Loucy (cell line): ENCODE measurements around the gene RAVER2.
"Not testable (repeated sequence)": the region's sequence is repeated elsewhere in the genome, so short reads cannot be mapped to it uniquely, and the experiment has no call there.

Experiments
- H2AFZ ChIP-seq: fragments of 200-600 bp; sonication (generic); 2 replicates; pipeline ENCODE4 v1.6.0; 2016; ENCODE audit warnings: antibody characterized with exemption, mild to moderate bottlenecking, low read length, moderate library complexity
- H3F3A ChIP-seq: fragments of 200-600 bp; 2 replicates; pipeline ENCODE4 v1.6.0; 2016; ENCODE audit warnings: antibody characterized with exemption, low read depth, mild to moderate bottlenecking
- H3K27me3 ChIP-seq: fragments of 200-600 bp; sonication (generic); 2 replicates; pipeline ENCODE4 v1.6.1; 2014; ENCODE audit warnings: low read length, mild to moderate bottlenecking; ENCODE audit not compliant: insufficient read depth, poor library complexity, severe bottlenecking
- H3K36me3 ChIP-seq: fragments of 200-600 bp; sonication (generic); 2 replicates; pipeline ENCODE4 v1.6.1; 2016; ENCODE audit warnings: low read length; ENCODE audit not compliant: insufficient read depth
- H3K4me1 ChIP-seq: fragments of 200-600 bp; sonication (generic); 2 replicates; pipeline ENCODE4 v1.5.1; 2014; ENCODE audit warnings: low read length, mild to moderate bottlenecking; ENCODE audit not compliant: insufficient read depth, poor library complexity, severe bottlenecking
- H3K4me2 ChIP-seq: fragments of 200-600 bp; sonication (generic); 2 replicates; pipeline ENCODE4 v1.6.0; 2014; ENCODE audit warnings: antibody characterized with exemption, low read length, low read depth, mild to moderate bottlenecking; ENCODE audit not compliant: poor library complexity, severe bottlenecking
- H3K4me3 ChIP-seq: fragments of 200-600 bp; sonication (generic); 2 replicates; pipeline ENCODE4 v1.5.1; 2014; ENCODE audit warnings: low read length, mild to moderate bottlenecking, mixed read lengths; ENCODE audit not compliant: poor library complexity, severe bottlenecking
- H3K79me2 ChIP-seq: fragments of 200-600 bp; sonication (generic); 2 replicates; pipeline ENCODE4 v1.6.1; 2014; ENCODE audit warnings: low read length; ENCODE audit not compliant: insufficient read depth
- H3K9ac ChIP-seq: fragments of 200-600 bp; sonication (generic); 2 replicates; pipeline ENCODE4 v1.6.0; 2014; ENCODE audit warnings: mild to moderate bottlenecking, low read depth, low read length, moderate library complexity; ENCODE audit not compliant: poor library complexity, severe bottlenecking
- H3K9me2 ChIP-seq: fragments of 200-600 bp; sonication (generic); replicated peaks from 2 replicates; pipeline ENCODE4 v1.6.1; 2016; ENCODE audit warnings: low read depth, low read length, mixed read lengths
- H3K9me3 ChIP-seq: fragments of 200-600 bp; sonication (generic); 2 replicates; pipeline ENCODE4 v1.6.1; 2014; ENCODE audit warnings: mild to moderate bottlenecking, antibody characterized with exemption, low read length, low read depth; ENCODE audit not compliant: insufficient read depth
- H4K20me1 ChIP-seq: fragments of 200-600 bp; sonication (generic); 2 replicates; pipeline ENCODE4 v1.6.0; 2014; ENCODE audit warnings: antibody characterized with exemption, low read length, mild to moderate bottlenecking; ENCODE audit not compliant: insufficient read depth, poor library complexity, severe bottlenecking
- EZH2phosphoT487 ChIP-seq: fragments of 200-600 bp; IDR thresholded peaks from 2 replicates; pipeline ENCODE4 v1.6.1; 2018; ENCODE audit warnings: antibody characterized with exemption, mild to moderate bottlenecking, moderate library complexity, borderline replicate concordance
- TF ChIP-seq, protein P1 (sequence below): fragments of 200-600 bp; sonication (generic); conservative IDR thresholded peaks from 2 replicates; pipeline ENCODE4 v1.5.1; 2014; ENCODE audit warnings: mild to moderate bottlenecking, antibody characterized with exemption, low read length

Gene RAVER2

DNA sequence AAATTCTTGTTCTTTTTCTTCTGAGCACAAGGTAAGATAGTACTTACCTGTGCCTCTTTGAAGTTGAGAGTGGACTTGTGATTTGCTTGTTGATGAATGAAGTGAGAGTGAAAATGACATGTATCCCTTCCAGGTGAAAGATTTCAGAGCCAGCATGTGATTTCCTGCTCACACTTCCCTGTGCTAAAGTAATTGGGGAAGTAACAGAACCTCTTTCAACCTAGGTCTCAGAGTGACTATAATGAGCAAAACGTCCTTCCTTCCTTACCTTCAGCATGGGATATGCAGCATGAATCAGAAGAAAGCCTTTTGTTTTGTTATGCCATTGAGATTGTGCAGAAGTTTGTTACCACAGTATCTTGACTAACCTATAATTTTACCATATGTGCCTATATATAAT is 24.6 kb downstream of the RAVER2 start:
- Histone ChIP-seq H3K4me3 (no peak overlapping the region), H3K4me2 (no peak overlapping the region), H3K4me1 (peaks cover 5% of the 10 kb centered on the region), H2AFZ (no peak overlapping the region), H3F3A (no peaks in the 10 kb centered on the region), H3K9me2 (no peaks in the 10 kb centered on the region), H3K79me2 (peaks cover 33% of the 10 kb centered on the region; the same call in 1 of the 2 replicates), H3K36me3 (peaks cover 36% of the 10 kb centered on the region), H3K27me3 (no peaks in the 10 kb centered on the region), H3K9me3 (no peaks in the 10 kb centered on the region), H4K20me1 (no peaks in the 10 kb centered on the region), H3K9ac (no peak overlapping the region)
- TF ChIP-seq, protein P1, sequence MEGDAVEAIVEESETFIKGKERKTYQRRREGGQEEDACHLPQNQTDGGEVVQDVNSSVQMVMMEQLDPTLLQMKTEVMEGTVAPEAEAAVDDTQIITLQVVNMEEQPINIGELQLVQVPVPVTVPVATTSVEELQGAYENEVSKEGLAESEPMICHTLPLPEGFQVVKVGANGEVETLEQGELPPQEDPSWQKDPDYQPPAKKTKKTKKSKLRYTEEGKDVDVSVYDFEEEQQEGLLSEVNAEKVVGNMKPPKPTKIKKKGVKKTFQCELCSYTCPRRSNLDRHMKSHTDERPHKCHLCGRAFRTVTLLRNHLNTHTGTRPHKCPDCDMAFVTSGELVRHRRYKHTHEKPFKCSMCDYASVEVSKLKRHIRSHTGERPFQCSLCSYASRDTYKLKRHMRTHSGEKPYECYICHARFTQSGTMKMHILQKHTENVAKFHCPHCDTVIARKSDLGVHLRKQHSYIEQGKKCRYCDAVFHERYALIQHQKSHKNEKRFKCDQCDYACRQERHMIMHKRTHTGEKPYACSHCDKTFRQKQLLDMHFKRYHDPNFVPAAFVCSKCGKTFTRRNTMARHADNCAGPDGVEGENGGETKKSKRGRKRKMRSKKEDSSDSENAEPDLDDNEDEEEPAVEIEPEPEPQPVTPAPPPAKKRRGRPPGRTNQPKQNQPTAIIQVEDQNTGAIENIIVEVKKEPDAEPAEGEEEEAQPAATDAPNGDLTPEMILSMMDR: no peak
- no peak for TF ChIP-seq EZH2phosphoT487

DNA sequence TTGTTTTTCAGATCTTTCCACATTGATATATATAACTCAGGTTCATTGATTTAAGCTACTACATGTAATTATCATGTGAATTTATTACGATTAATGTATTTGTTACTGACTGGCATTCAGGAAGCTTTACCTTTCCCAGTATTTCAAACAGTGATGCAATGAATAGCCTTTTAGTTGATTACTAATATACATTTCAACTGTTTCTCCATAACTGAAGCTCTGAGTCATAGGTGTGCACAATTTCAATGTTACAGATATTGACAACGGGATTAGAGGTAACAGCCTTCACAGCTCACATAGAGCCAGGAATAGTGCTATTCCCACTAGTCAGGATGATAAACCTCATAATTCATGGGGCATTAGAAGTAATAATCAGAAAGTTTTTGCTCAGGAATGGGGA is 25.1 kb downstream of the RAVER2 start:
- Histone ChIP-seq H4K20me1 (no peaks in the 10 kb centered on the region), H2AFZ (no peak overlapping the region), H3F3A (no peaks in the 10 kb centered on the region), H3K27me3 (no peaks in the 10 kb centered on the region), H3K4me2 (no peak overlapping the region), H3K36me3 (peaks cover 36% of the 10 kb centered on the region), H3K9ac (no peak overlapping the region), H3K9me3 (no peaks in the 10 kb centered on the region), H3K4me3 (no peak overlapping the region), H3K9me2 (no peaks in the 10 kb centered on the region), H3K79me2 (peaks cover 30% of the 10 kb centered on the region; the same call in 1 of the 2 replicates), H3K4me1 (peaks cover 5% of the 10 kb centered on the region)
- TF ChIP-seq EZH2phosphoT487: no peak

DNA sequence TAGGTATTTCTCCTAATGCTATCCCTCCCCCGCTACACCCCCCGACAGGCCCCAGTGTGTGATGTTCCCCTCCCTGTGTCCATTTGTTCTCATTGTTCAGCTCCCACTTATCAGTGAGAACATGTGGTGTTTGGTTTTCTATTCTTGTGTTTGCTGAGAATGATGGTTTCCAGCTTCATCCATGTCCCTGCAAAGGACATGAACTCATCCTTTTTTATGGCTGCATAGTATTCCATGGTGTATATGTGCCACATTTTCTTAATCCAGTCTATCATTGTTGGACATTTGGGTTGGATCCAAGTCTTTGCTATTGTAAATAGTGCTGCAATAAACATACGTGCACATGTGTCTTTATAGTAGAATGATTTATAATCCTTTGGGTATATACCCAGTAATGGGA is 28.4 kb downstream of the RAVER2 start:
- not testable (repeated sequence) for H3K27me3 ChIP-seq, H3K4me2 ChIP-seq, H3F3A ChIP-seq, H3K9ac ChIP-seq, H3K4me1 ChIP-seq, H3K4me3 ChIP-seq, H2AFZ ChIP-seq, H3K9me2 ChIP-seq, H4K20me1 ChIP-seq, H3K79me2 ChIP-seq, H3K9me3 ChIP-seq
- H3K36me3 ChIP-seq: peaks cover 46% of the 10 kb centered on the region

DNA sequence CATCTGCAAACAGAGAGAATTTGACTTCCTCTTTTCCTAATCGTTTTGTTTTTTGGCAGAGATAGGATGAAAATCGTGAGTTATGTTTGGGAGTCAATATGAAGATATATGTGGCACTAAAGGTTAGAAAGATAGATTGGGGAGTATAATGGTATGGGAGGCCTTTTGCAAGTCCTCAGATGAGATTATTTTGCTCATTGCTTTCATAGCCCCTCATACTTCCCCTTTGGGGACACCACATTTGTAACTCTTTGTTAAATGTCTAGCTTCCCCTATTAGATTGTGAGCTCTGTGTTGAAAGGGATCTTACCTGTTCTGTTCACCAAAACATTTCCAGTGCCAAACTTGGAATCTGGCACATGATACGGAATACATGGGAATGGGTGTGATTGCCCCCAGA is 30.2 kb downstream of the RAVER2 start:
- Histone ChIP-seq H3K9me3 (no peaks in the 10 kb centered on the region), H3K4me1 (peaks cover under 1% of the 10 kb centered on the region), H3K79me2 (0 out of 2 replicates have a peak, but pooled peaks cover 8% of the 10 kb centered on the region), H4K20me1 (no peaks in the 10 kb centered on the region), H3K4me2 (no peak overlapping the region), H3K4me3 (no peak overlapping the region), H3K36me3 (peaks cover 39% of the 10 kb centered on the region), H3K27me3 (no peaks in the 10 kb centered on the region), H2AFZ (no peak overlapping the region), H3F3A (no peaks in the 10 kb centered on the region), H3K9ac (no peak overlapping the region), H3K9me2 (no peaks in the 10 kb centered on the region)
- TF ChIP-seq, protein P1: no peak
- TF ChIP-seq EZH2phosphoT487: no peak

DNA sequence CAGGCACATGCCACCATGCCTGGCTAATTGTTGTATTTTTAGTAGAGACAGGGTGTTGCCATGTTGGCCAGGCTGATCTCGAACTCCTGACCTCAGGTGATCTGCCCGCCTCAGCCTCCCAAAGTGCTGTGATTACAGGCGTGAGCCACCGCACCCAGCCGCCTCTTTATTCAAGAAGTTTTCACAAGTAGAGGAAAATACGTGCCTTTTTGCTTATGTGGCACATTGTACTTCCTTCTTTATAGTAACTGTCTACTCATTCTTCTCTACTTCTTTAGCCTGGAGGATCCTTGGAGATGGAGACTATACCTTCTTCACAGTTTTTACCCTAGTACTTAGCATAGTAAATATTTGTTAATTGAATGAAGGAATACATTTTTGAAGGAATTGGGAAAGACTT is 37.2 kb downstream of the RAVER2 start:
- H3K9me2 ChIP-seq, H3F3A ChIP-seq, H2AFZ ChIP-seq, H3K27me3 ChIP-seq, H3K4me1 ChIP-seq, H3K79me2 ChIP-seq, H4K20me1 ChIP-seq, H3K4me3 ChIP-seq, H3K4me2 ChIP-seq, H3K9me3 ChIP-seq, H3K9ac ChIP-seq: not testable (repeated sequence)
- peaks cover 26% of the 10 kb centered on the region; the same call in 1 of the 2 replicates for H3K36me3 ChIP-seq

DNA sequence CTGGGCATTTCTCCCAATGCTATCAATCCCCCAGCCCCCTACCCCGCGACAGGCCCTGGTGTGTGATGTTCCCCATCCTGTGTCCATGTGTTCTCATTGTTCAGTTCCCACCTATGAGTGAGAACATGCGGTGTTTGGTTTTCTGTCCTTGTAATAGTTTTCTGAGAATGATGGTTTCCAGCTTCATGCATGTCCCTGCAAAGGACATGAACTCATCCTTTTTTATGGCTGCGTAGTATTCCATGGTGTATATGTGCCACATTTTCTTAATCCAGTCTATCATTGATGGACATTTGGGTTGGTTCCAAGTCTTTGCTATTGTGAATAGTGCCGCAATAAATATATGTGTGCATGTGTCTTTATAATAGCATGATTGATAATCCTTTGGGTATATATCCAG is 38.0 kb downstream of the RAVER2 start:
- not testable (repeated sequence) for H3K27me3 ChIP-seq, H3K9me2 ChIP-seq
- peaks cover 19% of the 10 kb centered on the region; the same call in 1 of the 2 replicates for H3K36me3 ChIP-seq

More for the DNA sequence above, 38.0 kb downstream of the RAVER2 start:
- not testable (repeated sequence) for H3F3A ChIP-seq, H2AFZ ChIP-seq, H3K4me3 ChIP-seq, H3K4me2 ChIP-seq, H3K79me2 ChIP-seq, H3K9ac ChIP-seq, H3K9me3 ChIP-seq, H4K20me1 ChIP-seq, H3K4me1 ChIP-seq
